ENCODE data around the gene CORO2B. TPM values are rescaled to one million over a fixed set of nuclear protein-coding genes. Genes with fewer than 3 reads are reported as not detected.
A peak's percentile ranks its signal among the peaks of the same experiment; 100 is the strongest.

CORO2B gene
- total and polyA plus RNA-seq, 10 donors: 0.93 to 8.8 (median 3.6) TPM

DNA sequence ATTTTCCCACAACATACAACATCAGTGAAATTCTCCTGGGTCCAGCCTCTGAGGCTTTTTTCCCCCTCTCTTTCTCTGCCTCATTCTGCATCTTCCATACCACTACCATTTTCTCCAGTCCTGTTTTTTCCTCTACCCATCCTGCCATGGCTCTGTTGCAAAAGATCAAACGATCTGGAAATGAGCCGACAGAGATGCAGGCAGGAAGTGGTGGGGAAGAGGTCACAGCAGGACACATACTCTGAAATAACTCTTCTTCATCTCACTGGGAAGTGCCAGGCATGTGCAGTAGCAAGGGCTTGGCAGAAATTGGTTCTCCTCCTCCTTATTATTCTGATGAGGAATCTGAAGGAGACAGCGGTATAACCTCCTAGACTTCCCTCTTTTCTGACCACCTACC is 114.3 kb downstream of the CORO2B start:
- H3K27ac ChIP-seq: no peak overlapping the region
- H3K36me3 ChIP-seq: no peaks in the 10 kb centered on the region
- intact Hi-C loops (cut with DNase I; ENCODE audit: low total_unique reads): no loop called here
- peaks cover 0 to 9% (median 3%) of the 10 kb centered on the region in 6 donors for H3K4me1 ChIP-seq
- 12 to 25% (median 17%) methylated on average over 3 of the region's 3 CpGs for WGBS, 5 donors
- no peak overlapping the region for H3K4me3 ChIP-seq
- H3K9me3 ChIP-seq: no peaks in the 10 kb centered on the region
- no peak for TF ChIP-seq POLR2AphosphoS5 (IDR thresholded peaks at IDR 0.05)
- TF ChIP-seq POLR2A (IDR thresholded peaks at IDR 0.05): no peak
- TF ChIP-seq, protein P1, sequence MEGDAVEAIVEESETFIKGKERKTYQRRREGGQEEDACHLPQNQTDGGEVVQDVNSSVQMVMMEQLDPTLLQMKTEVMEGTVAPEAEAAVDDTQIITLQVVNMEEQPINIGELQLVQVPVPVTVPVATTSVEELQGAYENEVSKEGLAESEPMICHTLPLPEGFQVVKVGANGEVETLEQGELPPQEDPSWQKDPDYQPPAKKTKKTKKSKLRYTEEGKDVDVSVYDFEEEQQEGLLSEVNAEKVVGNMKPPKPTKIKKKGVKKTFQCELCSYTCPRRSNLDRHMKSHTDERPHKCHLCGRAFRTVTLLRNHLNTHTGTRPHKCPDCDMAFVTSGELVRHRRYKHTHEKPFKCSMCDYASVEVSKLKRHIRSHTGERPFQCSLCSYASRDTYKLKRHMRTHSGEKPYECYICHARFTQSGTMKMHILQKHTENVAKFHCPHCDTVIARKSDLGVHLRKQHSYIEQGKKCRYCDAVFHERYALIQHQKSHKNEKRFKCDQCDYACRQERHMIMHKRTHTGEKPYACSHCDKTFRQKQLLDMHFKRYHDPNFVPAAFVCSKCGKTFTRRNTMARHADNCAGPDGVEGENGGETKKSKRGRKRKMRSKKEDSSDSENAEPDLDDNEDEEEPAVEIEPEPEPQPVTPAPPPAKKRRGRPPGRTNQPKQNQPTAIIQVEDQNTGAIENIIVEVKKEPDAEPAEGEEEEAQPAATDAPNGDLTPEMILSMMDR (IDR thresholded peaks at IDR 0.05 in 8 of 11, conservative IDR thresholded peaks at IDR 0.05 in 3 of 11): no peak
- DNase-seq: peak; percentile 1
- no peaks in the 10 kb centered on the region for H3K27me3 ChIP-seq (replicated peaks in 1 of 7)

DNA sequence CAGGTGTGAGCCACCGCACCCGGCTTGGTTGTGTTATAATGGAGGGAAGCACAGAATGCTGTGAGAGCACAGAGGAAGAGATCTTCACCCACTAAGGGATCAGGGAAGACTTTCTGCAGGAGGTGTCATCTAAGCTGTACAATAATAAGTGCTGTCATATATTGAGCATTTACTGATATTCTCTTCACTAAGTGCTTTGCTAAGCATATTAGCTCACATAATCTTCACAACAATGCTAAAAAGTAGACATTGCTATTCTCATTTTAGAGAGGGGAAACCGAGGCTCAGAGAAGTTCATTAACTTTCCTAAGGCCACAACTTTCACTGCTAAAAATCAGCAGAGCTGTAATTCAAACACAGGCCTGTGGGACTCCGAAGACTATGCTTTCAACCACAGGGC is 115.3 kb downstream of the CORO2B start:
- intact Hi-C loops (cut with DNase I; ENCODE audit: low total_unique reads): no loop called here

DNA sequence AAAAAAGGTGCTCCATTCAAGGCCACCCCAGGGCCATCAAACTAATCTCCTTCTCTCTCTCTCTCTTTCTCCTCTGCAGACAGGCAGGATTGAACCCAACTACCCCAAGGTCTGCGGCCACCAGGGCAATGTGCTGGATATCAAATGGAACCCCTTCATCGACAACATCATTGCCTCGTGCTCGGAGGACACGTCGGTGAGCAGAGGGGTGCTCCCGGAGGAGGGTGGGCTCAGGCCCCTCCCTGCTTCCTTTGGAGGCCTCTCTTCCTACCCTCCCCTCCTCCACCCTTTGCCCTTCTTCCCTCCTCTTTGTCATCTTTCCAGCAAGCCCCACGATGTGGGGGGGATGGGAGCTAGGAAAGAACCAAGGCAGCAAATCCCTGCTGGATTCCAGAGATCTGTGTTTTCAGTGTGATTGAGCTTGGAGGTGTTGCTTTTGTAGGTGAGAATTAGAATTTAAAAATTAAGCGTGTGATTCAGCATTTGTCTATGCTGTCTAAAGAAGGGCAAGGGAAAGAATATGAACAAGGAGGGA is 116.3 kb downstream of the CORO2B start:
- 70 to 85% (median 83%) methylated on average over 9 of the region's 9 CpGs for WGBS, 5 donors
- no peak overlapping the region for H3K4me3 ChIP-seq
- TF ChIP-seq, protein P1 (IDR thresholded peaks at IDR 0.05 in 8 of 11, conservative IDR thresholded peaks at IDR 0.05 in 3 of 11): no peak
- no peak for TF ChIP-seq POLR2AphosphoS5 (IDR thresholded peaks at IDR 0.05)
- no peak for TF ChIP-seq POLR2A (IDR thresholded peaks at IDR 0.05)
- H3K36me3 ChIP-seq: no peaks in the 10 kb centered on the region
- H3K4me1 ChIP-seq: peaks cover 3 to 21% (median 11%) of the 10 kb centered on the region in 6 donors
- H3K9me3 ChIP-seq: no peaks in the 10 kb centered on the region
- intact Hi-C loops (cut with DNase I; ENCODE audit: low total_unique reads): no loop called here
- H3K27me3 ChIP-seq (replicated peaks in 1 of 7): no peaks in the 10 kb centered on the region
- no peak overlapping the region for H3K27ac ChIP-seq
- DNase-seq: peak; percentile 54

More for the DNA sequence above, 115.3 kb downstream of the CORO2B start:
- no peak overlapping the region for H3K4me3 ChIP-seq
- H3K27ac ChIP-seq: no peak overlapping the region
- 89 to 96% (median 94%) methylated on average over 4 of the region's 4 CpGs for WGBS, 5 donors
- H3K4me1 ChIP-seq: peaks cover 0 to 10% (median 4%) of the 10 kb centered on the region in 6 donors
- no peaks in the 10 kb centered on the region for H3K9me3 ChIP-seq
- DNase-seq: no peak
- no peak for TF ChIP-seq POLR2A (IDR thresholded peaks at IDR 0.05)
- no peak for TF ChIP-seq POLR2AphosphoS5 (IDR thresholded peaks at IDR 0.05)
- TF ChIP-seq, protein P1 (IDR thresholded peaks at IDR 0.05 in 8 of 11, conservative IDR thresholded peaks at IDR 0.05 in 3 of 11): no peak
- H3K36me3 ChIP-seq: no peaks in the 10 kb centered on the region
- H3K27me3 ChIP-seq (replicated peaks in 1 of 7): no peaks in the 10 kb centered on the region

DNA sequence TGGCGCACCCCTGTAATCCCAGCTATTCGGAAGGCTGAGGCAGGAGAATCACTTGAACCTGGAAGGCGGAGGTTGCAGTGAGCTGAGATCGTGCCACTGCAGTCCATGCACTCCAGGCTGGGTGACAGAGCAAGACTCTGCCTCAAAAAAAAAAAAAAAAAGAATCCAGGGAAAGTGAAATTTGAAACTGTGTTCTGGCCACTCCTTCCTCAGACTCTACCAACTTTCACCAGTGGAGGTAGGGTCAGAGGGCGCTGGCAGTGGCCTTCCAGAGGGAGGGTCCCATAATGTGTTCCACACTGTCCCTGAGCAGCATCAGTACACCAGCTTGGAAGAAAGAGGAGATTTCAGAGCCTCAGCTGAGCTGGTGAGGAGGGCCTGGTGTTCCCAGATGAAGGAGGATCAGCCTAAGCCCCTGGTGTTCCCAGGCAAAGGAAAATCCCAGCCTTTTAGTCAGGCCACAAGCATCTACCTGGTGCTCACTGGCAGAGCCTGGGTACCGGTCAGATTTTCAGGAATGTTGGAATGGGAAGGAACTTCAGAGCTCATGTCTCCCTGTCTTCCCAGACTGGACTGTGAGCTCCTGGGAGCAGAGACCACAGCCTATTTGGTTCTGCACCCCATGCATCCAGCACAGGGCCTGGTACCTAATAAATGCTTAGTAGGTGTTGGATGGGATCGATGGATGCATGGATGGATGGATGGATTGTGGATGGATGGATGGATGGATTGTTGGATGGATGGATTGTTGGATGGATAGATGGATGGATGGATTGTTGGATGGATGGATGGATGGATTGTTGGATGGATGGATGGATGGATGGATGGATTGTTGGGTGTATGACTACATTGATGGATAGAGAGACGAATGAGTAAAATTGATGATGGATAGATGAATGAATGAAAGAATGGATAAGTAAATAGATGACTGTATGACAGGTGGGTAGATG is 117.9 kb downstream of the CORO2B start:
- WGBS, 5 donors: 91 to 97% (median 93%) methylated on average over 8 of the region's 8 CpGs
- no peaks in the 10 kb centered on the region for H3K36me3 ChIP-seq
- peak; percentile 4 for DNase-seq
- H3K4me1 ChIP-seq: peaks cover 6 to 32% (median 18%) of the 10 kb centered on the region in 6 donors
- no peaks in the 10 kb centered on the region for H3K9me3 ChIP-seq
- intact Hi-C loops (cut with DNase I; ENCODE audit: low total_unique reads): no loop called here
- H3K27ac ChIP-seq: no peak overlapping the region
- TF ChIP-seq POLR2AphosphoS5 (IDR thresholded peaks at IDR 0.05) (no peak), POLR2A (IDR thresholded peaks at IDR 0.05) (no peak)
- TF ChIP-seq, protein P1 (IDR thresholded peaks at IDR 0.05 in 8 of 11, conservative IDR thresholded peaks at IDR 0.05 in 3 of 11): no peak
- no peaks in the 10 kb centered on the region for H3K27me3 ChIP-seq (replicated peaks in 1 of 7)
- H3K4me3 ChIP-seq: no peak overlapping the region
